Motor neuron (in vitro differentiated cells): Measurements from ENCODE around the gene EVC. TPM values are rescaled to one million over a fixed set of nuclear protein-coding genes. Genes with fewer than 3 reads are reported as not detected.
A peak's percentile ranks its signal among the peaks of the same experiment; 100 is the strongest.
"Not testable (repeated sequence)": the region's sequence is repeated elsewhere in the genome, so short reads cannot be mapped to it uniquely, and the experiment has no call there.

ENCODE experiments used
- ATAC-seq, 8 experiments: fragments of 200-7000 bp; cut with Tn5 transposase; replicated peaks in 6 of 8; 2 replicates each; pipeline ENCODE4 v1.8.0; 2021; ENCODE audit warnings: mild to moderate bottlenecking in 8 of 8, moderate library complexity in 8 of 8
- H3K27ac ChIP-seq, 2 donors: fragments of 250-450 bp; sonication (Bioruptor Pico); 2 replicates each; pipeline ENCODE4 v1.9.0; 2021; ENCODE audit warnings: antibody characterized with exemption in 2 of 2, mild to moderate bottlenecking in 2 of 2, moderate library complexity in 1 of 2
- H3K4me1 ChIP-seq, 2 donors: fragments of 250-450 bp; sonication (Bioruptor Pico); replicated peaks in 1 of 2; 2 replicates each; pipeline ENCODE4 v1.6.1; 2021; ENCODE audit warnings: antibody characterized with exemption in 2 of 2, mild to moderate bottlenecking in 2 of 2, moderate library complexity in 1 of 2
- H3K4me3 ChIP-seq, 5 donors: fragments of 250-450 bp; sonication (Bioruptor Pico); 2 replicates each; pipeline ENCODE4 v1.9.0; 2021; ENCODE audit warnings: antibody characterized with exemption in 5 of 5, mild to moderate bottlenecking in 5 of 5, moderate library complexity in 4 of 5
- WGBS, 10 experiments: fragments of 450-650 bp; shearing (Covaris generic); methylation state at CpG; one replicate each; pipeline ENCODE4 v1.0.0; 2022; 5-methylcytosine and 5-hydroxymethylcytosine counted together
- in situ Hi-C, 9 experiments: fragments of 400-800 bp; cut with MboI; loops; one replicate each; pipeline ENCODE4 v1.15.0; 2021; ENCODE audit warnings: low sequenced_read_pairs in 9 of 9, low pct_unique_long_range_greater_than_20kb in 2 of 9; ENCODE audit not compliant: unreplicated experiment in 9 of 9
- total RNA-seq, 8 experiments: library from RNA; unstranded; fragments of 300-600 nt; gene quantifications; 2 replicates each; pipeline versions ENCODE4 v1.2.3 to v1.2.4, GENCODE V29; 2022

Gene EVC
- total RNA-seq, 8 experiments from 2014 or later: 2.1 to 26.4 (median 7.7) TPM

DNA sequence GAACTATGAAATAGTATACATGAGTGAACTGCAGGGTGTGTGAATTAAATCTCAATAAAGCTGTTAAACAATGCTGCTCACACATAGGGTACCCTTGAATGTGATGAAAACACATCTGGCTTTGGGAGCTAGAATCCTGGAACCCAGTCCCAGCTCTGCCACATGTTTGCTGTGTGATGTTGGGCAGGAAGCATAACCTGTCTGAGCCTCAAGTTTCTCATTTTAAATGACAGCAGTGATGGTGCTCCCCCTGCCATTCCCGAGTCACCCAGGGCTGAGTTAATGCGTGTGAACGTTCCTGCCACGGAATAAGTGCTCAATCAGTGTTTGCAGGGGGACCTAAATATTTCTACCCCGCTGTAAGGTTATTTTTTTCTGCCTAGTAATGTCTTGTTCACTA, 10.9 kb downstream of the EVC start:
- in situ Hi-C loops: no loop called here
- Histone ChIP-seq H3K4me1 (no peaks in the 10 kb centered on the region), H3K4me3 (no peak overlapping the region), H3K27ac (no peak overlapping the region)
- no peak for ATAC-seq
- 73 to 93% (median 76%) methylated on average over 1 to 5 of the region's 5 CpGs; no CpG with 5 or more reads in 5 of the 10 experiments for WGBS, 10 experiments

DNA sequence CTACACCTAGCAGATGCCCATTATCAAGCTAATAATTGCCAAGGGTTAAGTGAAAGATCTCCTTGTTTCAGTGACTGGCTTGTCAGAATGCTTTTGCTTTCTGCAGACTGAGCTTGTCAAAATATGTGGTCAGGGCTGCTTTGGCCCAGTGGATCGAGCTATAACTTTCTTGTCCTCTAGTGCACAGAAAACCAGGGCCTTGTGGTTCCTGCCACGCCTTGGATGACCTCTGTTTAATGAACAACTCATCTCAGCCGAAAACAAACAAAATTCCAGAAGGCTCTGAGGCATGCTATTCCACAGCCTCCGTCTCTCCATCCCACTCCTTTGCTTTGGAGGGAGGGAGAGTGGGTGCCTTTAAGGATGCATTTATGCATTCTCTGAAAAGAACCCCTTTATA, 11.3 kb downstream of the EVC start:
- H3K27ac ChIP-seq: no peak overlapping the region
- no peaks in the 10 kb centered on the region for H3K4me1 ChIP-seq
- WGBS, 10 experiments: 40 to 100% (median 60%) methylated on average over 1 to 3 of the region's 4 CpGs; no CpG with 5 or more reads in 3 of the 10 experiments
- in situ Hi-C loops: no loop called here
- no peak for ATAC-seq
- H3K4me3 ChIP-seq: no peak overlapping the region

DNA sequence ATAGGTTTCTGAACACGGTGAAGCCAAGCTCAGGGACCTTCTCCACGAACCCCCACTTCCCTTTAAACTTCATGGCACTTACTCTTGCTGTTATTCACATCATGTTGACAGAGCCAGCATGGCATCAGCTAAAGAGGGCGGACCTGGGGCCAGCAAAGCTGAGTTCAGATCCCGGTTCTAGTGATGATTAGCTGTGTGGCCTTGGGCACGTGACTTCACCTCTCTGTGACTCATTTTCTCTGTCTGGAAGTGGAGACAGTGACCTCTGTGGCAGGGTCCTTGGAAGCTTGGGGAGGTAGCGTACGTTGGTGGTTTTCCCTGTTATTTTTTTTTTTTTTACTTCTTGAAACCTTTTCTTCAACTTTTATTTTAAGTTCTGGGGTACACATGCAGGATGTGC, 13.4 kb downstream of the EVC start:
- WGBS, 10 experiments: 50 to 98% (median 84%) methylated on average over 1 to 7 of the region's 7 CpGs; no CpG with 5 or more reads in 4 of the 10 experiments
- no peaks in the 10 kb centered on the region for H3K4me1 ChIP-seq
- H3K27ac ChIP-seq: no peak overlapping the region
- no peak overlapping the region for H3K4me3 ChIP-seq
- in situ Hi-C loops: no loop called here
- ATAC-seq: no peak

DNA sequence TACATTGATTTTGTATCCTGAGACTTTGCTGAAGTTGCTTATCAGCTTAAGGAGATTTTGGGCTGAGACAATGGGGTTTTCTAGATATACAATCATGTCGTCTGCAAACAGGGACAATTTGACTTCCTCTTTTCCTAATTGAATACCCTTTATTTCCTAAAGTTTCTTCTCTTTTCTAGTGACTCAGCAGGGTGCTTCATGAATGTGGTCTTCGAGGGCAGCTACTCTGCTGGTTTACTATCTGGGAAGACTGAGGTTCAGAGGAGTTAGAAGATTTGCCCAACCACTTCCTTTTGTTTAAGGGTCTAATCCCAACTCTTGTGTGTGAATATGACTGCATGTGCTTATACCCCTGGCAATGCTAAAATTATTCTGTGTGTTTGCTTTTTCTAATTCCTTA, 17.4 kb downstream of the EVC start:
- ATAC-seq, H3K4me3 ChIP-seq, H3K4me1 ChIP-seq, H3K27ac ChIP-seq, in situ Hi-C loops: not testable (repeated sequence)
- WGBS, 10 experiments: 67% methylated on average over 1 of the region's 2 CpGs; no CpG with 5 or more reads in 9 of the 10 experiments

DNA sequence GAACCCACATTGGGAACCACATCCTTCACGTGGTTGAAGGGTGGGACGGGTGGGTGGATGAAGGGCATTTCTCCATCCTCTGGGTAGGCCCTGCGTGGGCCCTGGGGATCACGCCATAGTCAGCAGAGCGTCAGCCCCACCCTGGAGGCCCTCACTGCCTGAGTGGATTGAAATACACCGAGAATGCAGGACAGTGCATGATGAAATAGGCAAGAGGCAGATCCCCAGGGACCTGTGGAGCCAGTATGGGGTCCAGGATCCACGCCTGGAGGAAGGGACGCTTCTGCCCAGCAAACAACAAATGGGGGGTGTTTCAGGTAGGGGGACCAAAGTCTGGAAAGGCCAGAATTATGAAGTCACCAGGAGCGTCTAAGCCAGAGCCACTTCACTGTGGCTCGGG, 19.4 kb downstream of the EVC start:
- Histone ChIP-seq H3K4me3 (no peak overlapping the region), H3K27ac (no peak overlapping the region), H3K4me1 (no peaks in the 10 kb centered on the region)
- WGBS, 10 experiments: 90 to 100% (median 93%) methylated on average over 1 to 8 of the region's 10 CpGs; no CpG with 5 or more reads in 3 of the 10 experiments
- in situ Hi-C loops: no loop called here
- no peak for ATAC-seq

DNA sequence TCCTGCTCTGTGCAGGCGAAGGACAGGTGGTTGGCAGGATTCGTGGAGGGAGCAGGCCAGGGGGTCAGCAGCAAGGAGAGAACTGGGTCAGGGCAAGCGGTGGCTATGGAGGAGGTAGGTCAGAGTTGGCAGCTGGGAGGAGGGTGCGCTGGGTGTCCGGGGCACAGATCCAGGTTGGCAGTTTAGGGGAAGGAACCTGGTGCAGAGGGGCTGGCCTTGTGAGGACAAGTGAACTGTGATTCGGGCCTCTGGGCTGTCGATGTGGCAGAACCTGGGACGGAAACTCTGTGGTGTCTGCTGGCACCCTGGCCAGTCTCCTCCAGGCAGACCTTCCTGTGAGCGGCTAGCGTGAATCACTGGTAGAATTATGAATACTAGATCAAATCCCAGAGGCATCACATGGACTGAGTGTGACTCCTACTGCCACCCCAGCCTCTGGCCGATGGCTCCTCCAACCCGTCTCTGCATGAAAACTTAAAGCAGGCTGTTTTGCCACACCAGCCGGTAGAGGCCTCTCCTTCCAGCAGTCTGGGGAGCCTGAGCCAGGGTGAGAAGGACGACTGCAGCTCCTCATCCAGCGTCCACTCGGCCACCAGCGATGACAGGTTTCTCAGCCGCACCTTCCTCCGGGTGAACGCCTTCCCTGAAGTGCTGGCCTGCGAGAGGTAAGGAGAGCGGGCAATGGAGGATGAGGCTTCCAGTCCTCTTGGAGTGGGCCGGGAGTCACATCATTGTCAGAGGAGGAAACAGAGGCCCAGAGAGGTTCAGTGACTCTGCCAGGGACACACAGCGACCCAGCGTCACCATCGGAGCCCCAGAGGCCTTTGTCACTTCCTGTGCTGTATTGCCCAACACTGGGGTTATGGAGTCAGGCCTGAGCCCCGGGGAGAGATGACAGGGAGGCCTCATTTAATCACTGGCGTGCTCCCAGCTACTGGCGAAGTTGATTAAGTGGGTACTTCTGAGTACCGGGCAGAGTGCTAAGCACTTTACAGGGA, 20.3 kb downstream of the EVC start:
- Histone ChIP-seq H3K4me3 (no peak overlapping the region), H3K4me1 (no peaks in the 10 kb centered on the region), H3K27ac (no peak overlapping the region)
- in situ Hi-C loops: no loop called here
- 60 to 98% (median 87%) methylated on average over 1 to 12 of the region's 30 CpGs; no CpG with 5 or more reads in 3 of the 10 experiments for WGBS, 10 experiments
- ATAC-seq: no peak

DNA sequence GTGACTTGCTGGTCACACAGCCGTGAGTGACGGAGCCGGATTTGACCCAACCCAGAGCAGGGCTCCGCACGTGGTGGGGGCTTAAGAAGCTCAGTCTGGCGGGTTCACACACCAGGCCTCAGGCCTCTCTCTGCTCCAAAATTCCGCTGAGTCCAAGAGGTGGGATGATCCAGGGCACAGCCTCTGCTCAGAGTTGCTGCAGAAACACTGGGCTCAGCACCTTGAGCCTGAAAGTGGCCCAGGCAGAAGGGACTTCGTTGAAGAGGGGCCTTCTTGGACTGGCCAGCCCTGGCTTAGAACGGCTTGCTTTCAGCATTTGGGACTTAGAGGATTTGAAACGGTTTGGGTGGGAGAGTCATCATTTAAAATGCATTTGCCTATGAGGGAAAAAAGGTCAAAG, 21.2 kb downstream of the EVC start:
- no peaks in the 10 kb centered on the region for H3K4me1 ChIP-seq
- no peak overlapping the region for H3K27ac ChIP-seq
- in situ Hi-C loops: no loop called here
- 79 to 93% (median 86%) methylated on average over 3 to 6 of the region's 10 CpGs; no CpG with 5 or more reads in 6 of the 10 experiments for WGBS, 10 experiments
- ATAC-seq: no peak
- H3K4me3 ChIP-seq: no peak overlapping the region

DNA sequence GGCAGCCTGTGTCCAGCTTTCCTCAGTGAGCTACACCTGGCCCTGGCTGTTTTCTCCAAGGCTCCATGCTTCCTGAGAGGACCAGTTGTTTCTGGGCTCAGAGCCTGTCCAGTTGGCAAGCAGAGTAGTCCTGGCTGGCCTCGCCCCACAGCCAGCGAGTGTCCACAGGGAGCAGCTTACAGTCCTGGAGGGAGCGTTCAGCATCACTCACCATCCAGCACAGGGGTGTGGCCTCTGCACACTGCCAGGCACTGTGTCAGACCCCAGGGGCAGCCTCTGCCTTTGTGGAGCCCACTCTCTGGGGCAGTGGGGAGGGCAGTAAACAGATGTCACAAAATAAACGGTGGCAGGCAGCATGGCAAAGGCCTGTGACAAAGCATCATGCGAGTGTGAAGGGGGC, 23.9 kb downstream of the EVC start:
- ATAC-seq: peak in 1 of 8 experiments; percentile 39
- WGBS, 10 experiments: 86 to 91% methylated on average over 2 to 5 of the region's 5 CpGs; no CpG with 5 or more reads in 8 of the 10 experiments
- in situ Hi-C loops: no loop called here
- Histone ChIP-seq H3K4me3 (no peak overlapping the region), H3K27ac (no peak overlapping the region), H3K4me1 (no peaks in the 10 kb centered on the region)

DNA sequence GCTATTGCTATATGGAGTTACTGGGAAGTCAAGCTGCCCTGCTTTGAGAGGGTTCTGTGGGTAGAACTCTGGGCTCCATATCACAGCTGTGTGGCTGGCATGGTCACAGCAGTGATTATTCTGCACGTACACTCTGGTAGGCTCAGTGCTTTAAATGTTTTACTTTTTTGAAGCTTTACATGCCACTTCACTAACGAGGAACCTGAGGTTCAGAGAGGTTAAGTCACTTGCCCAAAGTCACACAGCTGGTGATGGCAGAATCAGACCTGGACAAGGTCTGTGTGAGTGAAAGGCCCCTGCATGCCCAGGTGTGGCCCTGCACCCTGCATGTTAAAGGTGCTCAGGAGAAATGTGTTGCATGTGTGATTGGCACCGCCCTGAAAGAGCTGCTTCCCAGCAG, 24.5 kb downstream of the EVC start:
- Histone ChIP-seq H3K4me3 (no peak overlapping the region), H3K27ac (no peak overlapping the region), H3K4me1 (no peaks in the 10 kb centered on the region)
- in situ Hi-C loops: no loop called here
- 90 to 100% (median 93%) methylated on average over 1 to 3 of the region's 3 CpGs; no CpG with 5 or more reads in 6 of the 10 experiments for WGBS, 10 experiments
- no peak for ATAC-seq

DNA sequence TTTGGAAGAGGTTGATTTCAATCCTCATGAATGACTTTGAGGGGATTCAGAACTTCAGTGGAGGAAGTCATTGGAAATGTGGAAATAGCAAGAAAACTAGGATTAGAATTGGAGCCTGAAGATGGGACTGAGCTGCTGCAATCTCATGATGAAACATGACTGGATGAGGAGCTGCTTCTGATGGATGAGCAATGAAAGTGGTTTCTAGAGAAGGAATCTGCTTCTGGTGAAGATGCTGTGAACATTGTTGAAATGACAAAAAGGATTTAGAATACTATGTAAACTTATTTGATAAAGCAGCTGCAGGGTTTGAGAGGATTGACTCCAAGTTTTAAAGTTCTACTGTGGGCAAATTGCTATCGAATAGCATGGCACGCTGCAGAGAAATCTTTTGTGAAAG, 27.1 kb downstream of the EVC start:
- in situ Hi-C loops: no loop called here
- Histone ChIP-seq H3K4me1 (no peaks in the 10 kb centered on the region), H3K27ac (no peak overlapping the region), H3K4me3 (no peak overlapping the region)
- ATAC-seq: no peak
- 92 to 100% (median 100%) methylated on average over 2 of the region's 2 CpGs; no CpG with 5 or more reads in 3 of the 10 experiments for WGBS, 10 experiments

DNA sequence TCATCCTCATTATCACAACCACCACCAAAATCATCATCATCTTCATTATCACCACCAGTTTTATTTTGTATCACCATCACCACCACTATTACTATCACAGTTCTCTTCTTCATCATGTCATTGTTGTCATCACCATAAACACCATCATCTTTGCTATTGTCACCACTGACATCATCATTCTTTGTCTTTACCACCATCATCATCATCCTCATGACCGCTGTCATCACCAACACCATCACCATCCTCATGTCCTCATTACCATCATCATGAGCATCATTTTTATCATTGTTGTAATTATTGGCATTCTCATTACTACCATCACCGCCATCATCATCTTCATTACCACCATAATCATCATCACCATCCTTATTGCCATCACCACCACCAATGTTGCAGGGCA, 31.4 kb downstream of the EVC start:
- H3K27ac ChIP-seq: no peak overlapping the region
- 88 to 100% (median 100%) methylated on average over 2 of the region's 2 CpGs; no CpG with 5 or more reads in 3 of the 10 experiments for WGBS, 10 experiments
- in situ Hi-C loops: no loop called here
- H3K4me1 ChIP-seq: peaks cover 0 to 3% of the 10 kb centered on the region in 2 donors
- H3K4me3 ChIP-seq: no peak overlapping the region
- ATAC-seq: no peak

DNA sequence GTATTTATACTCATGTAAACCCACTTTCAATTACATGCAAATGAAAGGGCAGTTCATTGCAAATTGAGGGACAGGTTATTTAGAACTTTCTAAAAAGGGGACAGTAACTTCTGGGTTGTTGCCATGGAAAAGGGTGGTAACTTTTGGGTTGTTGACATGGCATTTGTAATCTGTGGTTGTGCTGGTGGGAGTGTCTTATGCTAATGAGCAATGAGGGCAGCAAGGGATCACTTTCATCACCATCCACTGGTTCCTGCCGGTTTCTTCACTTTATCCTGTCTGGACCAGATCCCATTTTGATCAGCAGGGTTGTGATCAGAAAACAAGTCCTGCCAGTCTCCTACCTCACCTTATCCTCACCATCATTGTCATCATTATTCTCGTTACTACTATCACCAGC, 32.0 kb downstream of the EVC start:
- WGBS, 10 experiments: 67 to 100% (median 87%) methylated on average over 1 to 2 of the region's 2 CpGs; no CpG with 5 or more reads in 3 of the 10 experiments
- Histone ChIP-seq H3K27ac (no peak overlapping the region), H3K4me1 (peaks cover 2 to 5% of the 10 kb centered on the region in 2 donors), H3K4me3 (no peak overlapping the region)
- in situ Hi-C loops: no loop called here
- ATAC-seq: peak in 4 of 8 experiments; percentile 19 to 71 (median 48)

DNA sequence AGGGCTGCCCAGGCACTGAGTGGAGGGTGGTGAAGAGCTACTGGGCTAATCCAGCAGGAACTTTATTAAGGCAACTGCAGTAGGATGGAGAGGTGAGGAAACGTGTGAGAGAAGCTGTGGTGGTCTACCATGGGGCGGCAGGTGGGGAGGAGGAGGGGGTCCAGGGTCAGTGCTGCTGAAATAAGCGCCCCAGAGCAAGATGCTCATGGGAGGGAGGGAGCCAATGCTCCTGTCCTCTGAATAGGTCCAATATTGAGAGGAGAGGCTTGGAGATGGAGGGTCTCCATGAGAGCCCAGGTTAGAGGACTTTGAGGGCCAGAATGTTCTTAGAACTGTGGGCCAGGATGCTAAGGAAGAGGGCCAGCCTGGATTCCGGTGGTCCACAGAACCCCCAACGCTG, 35.2 kb downstream of the EVC start:
- ATAC-seq: no peak
- 80 to 100% (median 100%) methylated on average over 1 to 2 of the region's 5 CpGs; no CpG with 5 or more reads in 5 of the 10 experiments for WGBS, 10 experiments
- in situ Hi-C loops: no loop called here
- no peak overlapping the region for H3K27ac ChIP-seq
- H3K4me1 ChIP-seq: peaks cover 2 to 5% of the 10 kb centered on the region in 2 donors
- no peak overlapping the region for H3K4me3 ChIP-seq
